NT2/D1 (cell line): ENCODE measurements around the gene CD63.

Experiments
- DNase-seq: peaks from one replicate; pipeline ENCODE4 v3.0.0-alpha.2; 2011; ENCODE audit warnings: low read depth, low spot score
- H3K27me3 ChIP-seq: 2 replicates; pipeline ENCODE4 v1.6.0; 2011; ENCODE audit warnings: mild to moderate bottlenecking; ENCODE audit not compliant: insufficient read length, insufficient read depth
- H3K36me3 ChIP-seq: 2 replicates; pipeline ENCODE4 v1.6.1; 2011; ENCODE audit warnings: mild to moderate bottlenecking, low read length, mixed read lengths; ENCODE audit not compliant: insufficient read depth, insufficient read length
- H3K4me1 ChIP-seq: 2 replicates; pipeline ENCODE4 v1.5.1; 2011; ENCODE audit not compliant: insufficient read depth, insufficient read length
- H3K4me3 ChIP-seq: 2 replicates; pipeline ENCODE4 v1.5.1; 2011; ENCODE audit warnings: low read depth; ENCODE audit not compliant: insufficient read length
- H3K9ac ChIP-seq: 2 replicates; pipeline ENCODE4 v1.6.0; 2011; ENCODE audit warnings: low read depth; ENCODE audit not compliant: insufficient read length
- H3K9me3 ChIP-seq: 2 replicates; pipeline ENCODE4 v1.5.1; 2011; ENCODE audit warnings: mild to moderate bottlenecking, low read length; ENCODE audit not compliant: insufficient read depth
- SUZ12 ChIP-seq: IDR thresholded peaks from 2 replicates; pipeline ENCODE4 v1.6.1; 2011; ENCODE audit not compliant: insufficient read length, insufficient read depth; ENCODE audit errors: extremely low read depth
- YY1 ChIP-seq: IDR thresholded peaks from 2 replicates; pipeline ENCODE4 v1.6.1; 2011; ENCODE audit not compliant: insufficient read length, insufficient read depth
- ZNF274 ChIP-seq: IDR thresholded peaks from 2 replicates; pipeline ENCODE4 v1.6.1; 2011; ENCODE audit warnings: mild to moderate bottlenecking, low read depth, low read length

The CD63 gene

GRCh38 chr12:55757701-55758100, 28.9 kb upstream of the CD63 start:
- peaks cover 83% of the 10 kb centered on the region for H3K36me3 ChIP-seq
- no peaks in the 10 kb centered on the region for H3K4me1 ChIP-seq
- no peak overlapping the region for H3K9ac ChIP-seq
- H3K4me3 ChIP-seq: no peak overlapping the region
- TF ChIP-seq YY1: no peak
- TF ChIP-seq SUZ12: no peak
- no peak for TF ChIP-seq ZNF274
- no peak for DNase-seq
- H3K27me3 ChIP-seq: no peaks in the 10 kb centered on the region
- H3K9me3 ChIP-seq: no peaks in the 10 kb centered on the region

- Histone ChIP-seq H3K27me3 (no peaks in the 10 kb centered on the region), H3K4me3 (no peak overlapping the region), H3K36me3 (peaks cover 91% of the 10 kb centered on the region), H3K9ac (no peak overlapping the region), H3K9me3 (no peaks in the 10 kb centered on the region), H3K4me1 (no peaks in the 10 kb centered on the region)
- TF ChIP-seq ZNF274 (no peak), SUZ12 (no peak), YY1 (no peak)
- no peak for DNase-seq
Measured at GRCh38 chr12:55755246-55755645, 26.4 kb upstream of the CD63 start.

GRCh38 chr12:55748230-55748993, 19.6 kb upstream of the CD63 start:
- Histone ChIP-seq H3K36me3 (peaks cover 54% of the 10 kb centered on the region), H3K9ac (no peak overlapping the region), H3K4me3 (no peak overlapping the region), H3K27me3 (no peaks in the 10 kb centered on the region), H3K9me3 (no peaks in the 10 kb centered on the region), H3K4me1 (peaks cover 10% of the 10 kb centered on the region)
- no peak for DNase-seq
- no peak for TF ChIP-seq YY1
- no peak for TF ChIP-seq ZNF274
- no peak for TF ChIP-seq SUZ12

- Histone ChIP-seq H3K4me1 (peaks cover 12% of the 10 kb centered on the region), H3K27me3 (peaks cover 2% of the 10 kb centered on the region), H3K9me3 (no peaks in the 10 kb centered on the region), H3K9ac (no peak overlapping the region), H3K36me3 (peaks cover 39% of the 10 kb centered on the region), H3K4me3 (no peak overlapping the region)
- no peak for TF ChIP-seq SUZ12
- TF ChIP-seq ZNF274: no peak
- TF ChIP-seq YY1: no peak
- DNase-seq: no peak
Measured at GRCh38 chr12:55746913-55747231, 18.1 kb upstream of the CD63 start.

- Histone ChIP-seq H3K9me3 (no peaks in the 10 kb centered on the region), H3K4me3 (peak overlapping the region; percentile 35), H3K4me1 (peaks cover 12% of the 10 kb centered on the region), H3K36me3 (peaks cover 34% of the 10 kb centered on the region), H3K9ac (peak overlapping the region; percentile 79), H3K27me3 (peaks cover 3% of the 10 kb centered on the region)
- DNase-seq: no peak
- TF ChIP-seq SUZ12: no peak
- no peak for TF ChIP-seq YY1
- no peak for TF ChIP-seq ZNF274
Measured at GRCh38 chr12:55746174-55746912, 17.5 kb upstream of the CD63 start.

- Histone ChIP-seq H3K27me3 (peaks cover 3% of the 10 kb centered on the region), H3K4me1 (peaks cover 12% of the 10 kb centered on the region), H3K4me3 (peak overlapping the region; percentile 98), H3K9ac (peak overlapping the region; percentile 98), H3K36me3 (peaks cover 26% of the 10 kb centered on the region), H3K9me3 (no peaks in the 10 kb centered on the region)
- peak; percentile 96 for DNase-seq
- TF ChIP-seq ZNF274 (no peak), SUZ12 (no peak), YY1 (no peak)
Measured at GRCh38 chr12:55745361-55746173, 16.8 kb upstream of the CD63 start.
